Stomach (tissue), 4 donors: Measurements from ENCODE around the gene FUCA2.

ENCODE experiments used
- CTCF ChIP-seq, 7 experiments: fragments of 450-650 bp in 4 of 7; fragments of 200-600 bp in 3 of 7; sonication (generic) in 3 of 7; IDR thresholded peaks; one replicate each; pipeline ENCODE4 v1.5.1; 2016 to 2019; ENCODE audit warnings: antibody characterized with exemption in 7 of 7, control low read depth in 2 of 7, mild to moderate bottlenecking in 1 of 7
- EP300 ChIP-seq: sonication (generic); formaldehyde crosslinking; IDR thresholded peaks from one replicate; pipeline ENCODE4 v1.6.1; 2017; ENCODE audit warnings: antibody characterized with exemption
- POLR2A ChIP-seq, 4 donors: fragments of 450-650 bp; IDR thresholded peaks; one replicate each; pipeline ENCODE4 v1.6.1; 2016; ENCODE audit warnings: antibody characterized with exemption in 4 of 4, control low read depth in 2 of 4, mild to moderate bottlenecking in 1 of 4, moderate library complexity in 1 of 4
- POLR2AphosphoS5 ChIP-seq, 3 donors: sonication (generic); formaldehyde crosslinking; IDR thresholded peaks; one replicate each; pipeline ENCODE4 v1.6.1; 2016; ENCODE audit warnings: antibody characterized with exemption in 3 of 3

- TF ChIP-seq POLR2AphosphoS5 (IDR thresholded peaks at IDR 0.05) (no peak), POLR2A (IDR thresholded peaks at IDR 0.05) (no peak), CTCF (IDR thresholded peaks at IDR 0.05) (no peak), EP300 (no peak)
These were observed 17.6 kb upstream of the FUCA2 start for GRCh38 chr6:143529095-143529494.
